GM19193 (cell line): ENCODE results near the gene SLC7A10.

Experiments used
- POLR2A ChIP-seq: IDR thresholded peaks from 4 replicates; pipeline ENCODE4 v1.6.1; 2011; ENCODE audit not compliant: insufficient read depth, insufficient read length; ENCODE audit errors: extremely low read depth

SLC7A10 gene

GRCh38 chr19:33225458-33225926, at the start of gene SLC7A10:
TSS of gene SLC7A10 (minus strand) at chr19:33225850. CDS start at chr19:33225703, 147 bp downstream.
- TF ChIP-seq POLR2A, result no peak

- TF ChIP-seq POLR2A, result no peak
These were observed 49.3 kb upstream of the SLC7A10 start for GRCh38 chr19:33274663-33275558.

GRCh38 chr19:33273881-33274662, 48.4 kb upstream of the SLC7A10 start:
- no peak for TF ChIP-seq POLR2A

GRCh38 chr19:33273065-33273736, 47.6 kb upstream of the SLC7A10 start:
- no peak for TF ChIP-seq POLR2A

- no peak for TF ChIP-seq POLR2A
These were observed 45.8 kb upstream of the SLC7A10 start for GRCh38 chr19:33271246-33272021.

- no peak for TF ChIP-seq POLR2A
These were observed 45.1 kb upstream of the SLC7A10 start for GRCh38 chr19:33270769-33271168.

GRCh38 chr19:33269016-33269415, 43.4 kb upstream of the SLC7A10 start:
- TF ChIP-seq POLR2A, result no peak

GRCh38 chr19:33268162-33268991, 42.7 kb upstream of the SLC7A10 start:
- TF ChIP-seq POLR2A, result no peak

GRCh38 chr19:33267706-33268105, 42.1 kb upstream of the SLC7A10 start:
- no peak for TF ChIP-seq POLR2A

GRCh38 chr19:33266974-33267484, 41.4 kb upstream of the SLC7A10 start:
- TF ChIP-seq POLR2A, result no peak

- no peak for TF ChIP-seq POLR2A
These were observed 39.3 kb upstream of the SLC7A10 start for GRCh38 chr19:33264881-33265445.

GRCh38 chr19:33263325-33264023, 37.8 kb upstream of the SLC7A10 start:
- no peak for TF ChIP-seq POLR2A
